Adipocyte (in vitro differentiated cells): Measurements from ENCODE around the gene TET1.
A peak's percentile ranks its signal among the peaks of the same experiment; 100 is the strongest.
"Not testable (repeated sequence)": the region's sequence is repeated elsewhere in the genome, so short reads cannot be mapped to it uniquely, and the experiment has no call there.

Experiments
- DNase-seq: peaks from one replicate; pipeline ENCODE4 v3.0.0-alpha.2; 2015; ENCODE audit warnings: low read depth
- H3K27me3 ChIP-seq: replicated peaks from 2 replicates; pipeline ENCODE4 v1.7.0; 2013; ENCODE audit warnings: mild to moderate bottlenecking, low read length, moderate library complexity; ENCODE audit not compliant: control insufficient read depth, insufficient read depth
- H3K36me3 ChIP-seq: 2 replicates; pipeline ENCODE4 v1.7.0; 2013; ENCODE audit warnings: low read length, mild to moderate bottlenecking, moderate library complexity; ENCODE audit not compliant: control insufficient read depth, insufficient read depth, severe bottlenecking
- H3K4me1 ChIP-seq: 2 replicates; pipeline ENCODE4 v1.7.0; 2013; ENCODE audit warnings: mild to moderate bottlenecking, low read length, moderate library complexity; ENCODE audit not compliant: control insufficient read depth, insufficient read depth
- H3K4me3 ChIP-seq: 2 replicates; pipeline ENCODE4 v1.7.0; 2013; ENCODE audit warnings: mild to moderate bottlenecking, low read length, moderate library complexity
- H3K9ac ChIP-seq: 2 replicates; pipeline ENCODE4 v1.7.0; 2013; ENCODE audit warnings: mild to moderate bottlenecking, low read length, moderate library complexity
- H3K9me3 ChIP-seq: 2 replicates; pipeline ENCODE4 v1.7.0; 2013; ENCODE audit warnings: mild to moderate bottlenecking, low read length, moderate library complexity; ENCODE audit not compliant: control insufficient read depth

TET1 gene

DNA sequence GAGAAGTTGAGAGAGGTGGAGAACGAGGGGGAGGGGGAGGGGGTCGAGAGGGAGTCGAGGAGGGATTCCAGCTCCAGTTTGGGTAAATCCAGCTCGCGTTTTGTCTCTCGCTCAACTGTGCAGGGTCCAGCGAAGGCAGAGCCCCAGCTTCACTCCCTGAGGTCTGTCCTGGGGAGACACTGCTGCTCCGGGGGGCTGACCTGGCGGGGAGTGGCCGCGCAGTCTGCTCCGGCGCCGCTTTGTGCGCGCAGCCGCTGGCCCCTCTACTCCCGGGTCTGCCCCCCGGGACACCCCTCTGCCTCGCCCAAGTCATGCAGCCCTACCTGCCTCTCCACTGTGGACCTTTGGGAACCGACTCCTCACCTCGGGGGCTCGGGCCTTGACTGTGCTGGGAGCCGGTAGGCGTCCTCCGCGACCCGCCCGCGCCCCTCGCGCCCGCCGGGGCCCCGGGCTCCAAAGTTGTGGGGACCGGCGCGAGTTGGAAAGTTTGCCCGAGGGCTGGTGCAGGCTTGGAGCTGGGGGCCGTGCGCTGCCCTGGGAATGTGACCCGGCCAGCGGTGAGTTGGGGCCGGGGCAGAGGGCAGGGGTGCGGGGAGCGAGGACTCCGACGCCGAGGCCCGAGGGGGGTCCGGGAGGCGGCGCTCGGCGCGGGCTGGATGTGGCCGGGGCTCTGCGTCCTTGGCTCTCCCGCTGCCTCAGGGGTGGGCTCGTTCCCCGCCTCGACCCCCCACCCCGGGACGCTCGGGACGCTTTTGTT is at the start of gene TET1:
Gene TET1, plus strand, starts transcription at position 152 of the 757 bp plus-strand sequence. CDS start 12,002 bp downstream, outside the sequence.
- H3K9me3 ChIP-seq: no peaks in the 10 kb centered on the region
- peak; percentile 79 for DNase-seq
- no peaks in the 10 kb centered on the region for H3K27me3 ChIP-seq
- H3K36me3 ChIP-seq: no peaks in the 10 kb centered on the region
- peak within 1 kb of the TSS; percentile 91 for H3K4me3 ChIP-seq
- peak within 1 kb of the TSS; percentile 91 for H3K9ac ChIP-seq
- H3K4me1 ChIP-seq: peaks cover 25% of the 10 kb centered on the region

DNA sequence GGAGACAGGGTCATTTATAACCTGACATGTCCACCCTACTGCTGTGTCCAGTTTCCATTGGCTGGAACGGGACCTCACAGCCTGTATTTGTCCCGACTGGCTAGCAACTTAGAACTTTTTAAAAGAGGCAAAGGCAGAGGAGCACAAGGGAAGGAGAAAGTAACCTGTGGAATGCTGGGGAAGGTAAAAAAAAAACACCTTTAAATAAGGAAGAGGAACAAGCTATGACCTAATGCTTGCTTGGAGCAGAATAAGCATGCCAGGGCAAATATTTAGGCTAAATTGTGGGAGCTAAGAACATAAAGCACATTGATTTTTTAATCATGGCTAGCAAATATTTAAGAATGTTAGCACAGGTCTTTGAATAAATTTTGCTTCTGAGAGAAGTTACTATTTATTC is 43.9 kb upstream of the TET1 start:
- H3K9me3 ChIP-seq, H3K9ac ChIP-seq, H3K4me3 ChIP-seq, DNase-seq, H3K4me1 ChIP-seq, H3K27me3 ChIP-seq: not testable (repeated sequence)
- H3K36me3 ChIP-seq: peaks cover 18% of the 10 kb centered on the region

DNA sequence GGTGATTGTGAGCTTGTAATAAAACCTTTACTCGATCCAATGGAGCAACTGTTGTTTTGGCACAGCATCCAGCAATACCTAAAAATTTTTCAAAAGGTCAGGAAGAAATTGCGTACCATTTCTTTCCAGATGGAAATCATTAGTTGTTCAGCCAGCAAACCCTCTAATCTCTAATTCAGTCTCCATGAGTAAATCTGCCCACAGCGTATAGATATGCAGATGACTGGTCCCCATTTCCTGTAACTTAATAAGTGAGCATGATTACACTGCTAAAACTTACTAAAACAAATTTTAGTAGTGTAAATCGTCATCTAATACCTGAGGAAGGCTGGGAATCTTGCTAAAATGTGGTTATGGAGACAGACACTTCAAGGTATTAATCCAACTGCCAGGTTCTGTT is 43.4 kb upstream of the TET1 start:
- Histone ChIP-seq H3K4me1 (peaks cover 8% of the 10 kb centered on the region), H3K4me3 (no peak overlapping the region), H3K9ac (no peak overlapping the region), H3K27me3 (no peaks in the 10 kb centered on the region), H3K36me3 (peaks cover 18% of the 10 kb centered on the region), H3K9me3 (no peaks in the 10 kb centered on the region)
- DNase-seq: peak; percentile 81

DNA sequence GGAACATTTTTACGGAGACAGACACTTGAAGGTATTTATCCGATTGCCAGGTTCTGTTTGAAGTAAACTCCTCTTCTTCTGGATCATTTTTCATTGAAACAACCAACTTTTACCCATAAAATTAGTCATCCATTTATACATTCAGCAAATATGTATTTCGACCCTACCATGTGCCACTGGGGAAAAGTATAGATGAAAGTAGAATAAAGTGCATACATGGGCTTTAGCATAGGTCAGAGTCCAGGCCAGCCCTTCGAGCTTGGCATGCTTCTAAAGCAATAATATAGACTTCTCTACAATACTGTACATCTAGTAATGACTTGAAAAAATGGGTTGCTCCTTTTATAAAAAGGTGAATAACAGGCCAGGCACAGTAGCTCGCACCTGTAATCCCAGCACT is 42.9 kb upstream of the TET1 start:
- no peak overlapping the region for H3K4me3 ChIP-seq
- no peaks in the 10 kb centered on the region for H3K27me3 ChIP-seq
- peaks cover 18% of the 10 kb centered on the region for H3K36me3 ChIP-seq
- no peak for DNase-seq
- no peak overlapping the region for H3K9ac ChIP-seq
- H3K4me1 ChIP-seq: peaks cover 8% of the 10 kb centered on the region
- H3K9me3 ChIP-seq: no peaks in the 10 kb centered on the region

DNA sequence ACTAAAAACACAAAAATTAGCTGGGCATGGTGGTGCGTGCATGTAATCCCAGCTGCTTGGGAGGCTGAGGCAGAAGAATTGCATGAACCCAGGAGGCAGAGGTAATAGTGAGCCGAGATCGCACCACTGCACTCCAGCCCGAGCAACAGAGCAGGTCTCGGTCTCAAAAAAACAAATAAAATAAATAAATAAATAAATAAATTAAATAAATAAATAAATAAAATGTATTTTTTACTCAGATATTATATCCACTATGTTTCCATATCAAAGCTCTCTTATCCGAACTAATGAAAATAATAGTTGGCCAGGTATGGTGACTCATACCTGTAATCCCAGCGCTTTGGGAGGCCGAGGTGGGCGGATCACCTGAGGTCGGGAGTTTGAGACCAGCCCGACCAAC is 41.5 kb upstream of the TET1 start:
- H3K9ac ChIP-seq, H3K4me3 ChIP-seq, DNase-seq, H3K27me3 ChIP-seq, H3K9me3 ChIP-seq, H3K4me1 ChIP-seq: not testable (repeated sequence)
- H3K36me3 ChIP-seq: peaks cover 13% of the 10 kb centered on the region

DNA sequence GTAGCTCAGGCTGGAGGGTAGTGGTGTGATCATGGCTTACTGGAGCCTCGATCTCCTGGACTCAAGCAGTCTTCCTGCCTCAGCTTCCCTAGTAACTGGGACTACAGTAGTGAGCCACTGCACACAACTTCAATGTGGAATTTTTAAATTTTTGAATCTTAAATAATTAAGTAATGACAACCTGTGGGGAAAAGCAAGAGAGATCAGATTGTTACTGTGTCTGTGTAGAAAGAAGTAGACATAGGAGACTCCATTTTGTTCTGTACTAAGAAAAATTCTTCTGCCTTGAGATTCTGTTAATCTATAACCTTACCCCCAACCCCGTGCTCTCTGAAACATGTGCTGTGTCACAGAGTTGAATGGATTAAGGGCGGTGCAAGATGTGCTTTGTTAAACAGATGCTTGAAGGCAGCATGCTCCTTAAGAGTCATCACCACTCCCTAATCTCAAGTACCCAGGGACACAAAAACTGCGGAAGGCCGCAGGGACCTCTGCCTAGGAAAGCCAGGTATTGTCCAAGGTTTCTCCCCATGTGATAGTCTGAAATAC is 34.6 kb upstream of the TET1 start:
- not testable (repeated sequence) for H3K4me3 ChIP-seq, DNase-seq, H3K4me1 ChIP-seq, H3K36me3 ChIP-seq, H3K9ac ChIP-seq, H3K9me3 ChIP-seq, H3K27me3 ChIP-seq

DNA sequence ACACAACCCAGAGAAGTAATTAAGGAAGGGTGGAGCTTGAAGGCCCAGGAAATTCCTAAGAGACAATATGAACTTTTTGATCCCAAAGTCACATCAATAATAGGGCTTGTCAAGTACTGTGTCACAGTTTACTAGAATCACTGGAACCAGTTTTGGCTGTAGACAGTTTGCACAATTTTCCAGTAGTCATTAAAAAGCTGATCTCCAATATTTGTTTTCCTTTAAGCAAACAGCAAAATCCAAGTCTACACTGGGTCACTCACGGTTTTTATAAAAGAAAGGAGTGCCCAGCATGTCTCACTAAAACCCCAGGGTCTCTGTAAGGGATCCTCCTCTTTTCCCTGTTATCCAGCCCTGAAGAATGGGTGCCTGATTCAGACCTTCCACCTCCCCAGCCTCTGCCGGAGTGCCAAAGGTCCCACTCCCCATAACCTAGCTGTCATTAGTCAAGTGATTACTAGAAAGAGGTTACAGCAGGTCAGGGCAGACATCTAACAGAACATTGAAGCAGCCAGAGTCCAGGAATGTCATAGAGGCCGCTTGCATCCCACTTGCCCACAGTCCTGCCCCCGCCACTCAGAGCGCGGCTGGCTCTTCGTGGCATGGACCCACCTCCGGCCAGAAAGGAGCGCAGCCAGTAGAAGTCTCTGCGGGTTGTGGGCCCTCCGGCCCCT is 33.4 kb upstream of the TET1 start:
- Histone ChIP-seq H3K27me3 (no peaks in the 10 kb centered on the region), H3K4me3 (peak overlapping the region; percentile 99), H3K9ac (peak overlapping the region; percentile 96), H3K36me3 (no peaks in the 10 kb centered on the region), H3K4me1 (no peaks in the 10 kb centered on the region), H3K9me3 (no peaks in the 10 kb centered on the region)
- DNase-seq: no peak

DNA sequence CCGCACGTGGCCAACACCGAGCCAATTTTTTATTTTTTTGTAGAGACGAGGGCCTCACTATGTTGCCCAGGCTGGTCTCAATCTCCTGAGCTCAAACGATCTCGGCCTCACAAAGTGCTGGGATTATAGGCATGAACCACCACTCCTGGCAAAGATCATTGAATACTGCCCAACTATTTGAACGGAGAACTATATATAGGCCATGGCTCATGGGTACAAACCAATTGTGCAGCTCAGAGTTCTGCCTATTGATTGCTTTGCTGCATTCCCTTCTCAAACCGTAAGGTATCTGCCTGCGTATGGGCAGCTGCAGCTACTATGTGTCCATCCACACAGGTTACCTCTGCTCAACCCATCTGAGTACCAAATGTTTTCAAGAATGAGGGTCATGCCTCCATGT is 23.2 kb upstream of the TET1 start:
- no peaks in the 10 kb centered on the region for H3K36me3 ChIP-seq
- H3K9ac ChIP-seq: no peak overlapping the region
- H3K4me1 ChIP-seq: peaks cover 2% of the 10 kb centered on the region
- H3K4me3 ChIP-seq: no peak overlapping the region
- H3K27me3 ChIP-seq: no peaks in the 10 kb centered on the region
- no peak for DNase-seq
- H3K9me3 ChIP-seq: no peaks in the 10 kb centered on the region

DNA sequence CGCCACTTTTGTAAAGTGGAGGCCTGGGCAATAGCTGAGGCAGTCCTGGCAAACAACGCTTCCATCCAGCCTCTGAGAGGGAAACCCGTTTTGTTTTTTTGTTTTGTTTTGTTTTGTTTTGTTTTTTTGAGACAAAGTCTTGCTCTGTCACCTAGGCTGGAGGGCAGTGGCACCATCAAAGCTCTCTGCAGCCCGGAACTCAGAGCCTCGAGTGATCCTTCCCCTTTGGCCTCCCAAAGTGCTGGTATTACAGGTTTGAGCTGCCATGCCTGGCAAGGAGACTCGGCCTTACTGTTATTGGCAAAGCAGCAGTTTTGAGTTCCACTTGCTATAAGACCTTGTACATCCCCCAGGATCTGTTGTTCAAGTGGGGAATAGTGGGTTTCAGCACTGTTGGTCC is 22.3 kb upstream of the TET1 start:
- Histone ChIP-seq H3K9me3 (no peaks in the 10 kb centered on the region), H3K4me1 (peaks cover 10% of the 10 kb centered on the region), H3K9ac (no peak overlapping the region), H3K4me3 (no peak overlapping the region), H3K27me3 (no peaks in the 10 kb centered on the region), H3K36me3 (no peaks in the 10 kb centered on the region)
- DNase-seq: no peak

DNA sequence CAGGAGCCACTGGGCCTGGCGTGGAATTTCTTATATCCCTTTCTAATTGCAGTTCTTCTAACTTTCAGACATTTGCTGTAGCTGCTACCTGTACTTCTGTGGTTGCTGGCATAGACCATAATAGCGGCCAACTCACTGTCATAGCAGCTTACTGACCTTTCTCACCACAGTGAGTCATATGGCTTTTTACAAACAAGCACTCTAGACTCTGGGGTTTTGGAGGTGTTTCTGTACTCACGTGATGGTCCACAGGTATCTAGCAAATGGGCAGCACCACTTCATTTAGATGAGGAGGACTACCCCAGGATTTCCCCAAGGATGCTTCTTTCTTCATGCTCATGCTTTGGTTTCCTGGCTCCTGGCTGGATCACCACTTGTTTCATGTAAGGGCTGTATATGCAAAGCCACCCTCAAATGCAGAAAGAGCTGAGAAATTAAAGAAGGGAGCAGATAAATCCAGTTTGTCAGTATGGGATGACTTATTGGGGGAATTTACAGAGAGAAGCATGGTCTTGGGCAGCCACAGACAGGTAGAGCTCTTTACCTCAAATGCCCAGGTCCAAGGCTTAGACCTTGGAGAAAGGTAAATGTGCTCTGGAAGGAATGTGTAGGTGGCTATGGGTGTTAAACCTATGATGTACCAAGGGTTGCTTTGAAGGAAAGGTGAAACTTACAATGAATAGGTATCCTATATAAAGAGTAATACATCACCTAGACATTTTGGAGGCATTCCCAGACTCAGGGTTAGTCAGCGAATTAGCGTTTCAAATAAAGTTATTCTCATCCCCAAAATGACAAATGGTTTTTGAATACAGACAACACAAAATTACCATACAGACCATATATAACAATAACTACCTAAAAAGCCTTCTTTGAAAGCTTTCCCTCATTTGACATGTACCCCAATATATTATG is 16.9 kb upstream of the TET1 start:
- Histone ChIP-seq H3K27me3 (no peaks in the 10 kb centered on the region), H3K4me1 (peaks cover 19% of the 10 kb centered on the region), H3K36me3 (no peaks in the 10 kb centered on the region), H3K9me3 (no peaks in the 10 kb centered on the region), H3K9ac (peak overlapping the region; percentile 71), H3K4me3 (peak overlapping the region; percentile 6)
- DNase-seq: no peak
